HG03103 (cell line): ENCODE data around the gene MECR.

ENCODE experiments used
- ATAC-seq: cut with Tn5 transposase; IDR thresholded peaks from one replicate; pipeline ENCODE4 v1.9.1; 2021; ENCODE audit warnings: low read depth; ENCODE audit not compliant: unreplicated experiment

Gene MECR

GRCh38 chr1:29230553-29231378, at the start of gene MECR:
Gene MECR, minus strand, starts transcription at chr1:29230934. Its CDS starts 28 bp downstream, at chr1:29230906.
- peak; percentile 94 for ATAC-seq

- no peak for ATAC-seq
Measured at GRCh38 chr1:29279951-29280391, 49.2 kb upstream of the MECR start.

GRCh38 chr1:29279406-29279805, 48.7 kb upstream of the MECR start:
- no peak for ATAC-seq

GRCh38 chr1:29278124-29278523, 47.4 kb upstream of the MECR start:
- ATAC-seq = no peak

- ATAC-seq = no peak
Measured at GRCh38 chr1:29275435-29275834, 44.7 kb upstream of the MECR start.

GRCh38 chr1:29272147-29272907, 41.6 kb upstream of the MECR start:
- no peak for ATAC-seq

GRCh38 chr1:29271724-29272123, 41.0 kb upstream of the MECR start:
- ATAC-seq = no peak

GRCh38 chr1:29270929-29271521, 40.3 kb upstream of the MECR start:
- ATAC-seq = no peak

GRCh38 chr1:29269382-29269781, 38.6 kb upstream of the MECR start:
- ATAC-seq = no peak

GRCh38 chr1:29267321-29268070, 36.8 kb upstream of the MECR start:
- ATAC-seq = no peak

GRCh38 chr1:29266912-29267311, 36.2 kb upstream of the MECR start:
- ATAC-seq = no peak

- ATAC-seq = no peak
Measured at GRCh38 chr1:29264773-29265389, 34.1 kb upstream of the MECR start.

GRCh38 chr1:29260531-29260930, 29.8 kb upstream of the MECR start:
- no peak for ATAC-seq

GRCh38 chr1:29259802-29260441, 29.2 kb upstream of the MECR start:
- no peak for ATAC-seq

GRCh38 chr1:29258976-29259801, 28.5 kb upstream of the MECR start:
- ATAC-seq = no peak

- ATAC-seq = no peak
Measured at GRCh38 chr1:29258189-29258975, 27.6 kb upstream of the MECR start.

GRCh38 chr1:29256979-29257804, 26.5 kb upstream of the MECR start:
- no peak for ATAC-seq
